T-helper 2 cell treated with Interferon-gamma antibody and Interleukin-4, amounts not matched to agents 5 μg/mL and 100 μg/mL, for 36 hours (primary cell): ENCODE results near the gene RBM38.
"Not testable (repeated sequence)": the region's sequence is repeated elsewhere in the genome, so short reads cannot be mapped to it uniquely, and the experiment has no call there.

Experiments
- DNase-seq: peaks from one replicate; pipeline ENCODE4 v3.0.0; 2021; ENCODE audit warnings: low spot score
- H3K27ac Mint-ChIP-seq: one replicate; pipeline ENCODE4 v1.8.0; 2021; ENCODE audit warnings: mild to moderate bottlenecking, mixed read lengths
- H3K27me3 Mint-ChIP-seq: one replicate; pipeline ENCODE4 v1.8.0; 2021; ENCODE audit warnings: low read depth, mixed read lengths
- H3K36me3 Mint-ChIP-seq: one replicate; pipeline ENCODE4 v1.8.0; 2021; ENCODE audit warnings: low read depth, mixed read lengths
- H3K4me1 Mint-ChIP-seq: one replicate; pipeline ENCODE4 v1.8.0; 2021; ENCODE audit warnings: low read depth, mixed read lengths
- H3K4me3 Mint-ChIP-seq: one replicate; pipeline ENCODE4 v1.8.0; 2022; ENCODE audit warnings: mild to moderate bottlenecking, moderate library complexity, mixed read lengths
- H3K9me3 Mint-ChIP-seq: one replicate; pipeline ENCODE4 v1.8.0; 2021; ENCODE audit warnings: mixed read lengths

Gene RBM38

DNA sequence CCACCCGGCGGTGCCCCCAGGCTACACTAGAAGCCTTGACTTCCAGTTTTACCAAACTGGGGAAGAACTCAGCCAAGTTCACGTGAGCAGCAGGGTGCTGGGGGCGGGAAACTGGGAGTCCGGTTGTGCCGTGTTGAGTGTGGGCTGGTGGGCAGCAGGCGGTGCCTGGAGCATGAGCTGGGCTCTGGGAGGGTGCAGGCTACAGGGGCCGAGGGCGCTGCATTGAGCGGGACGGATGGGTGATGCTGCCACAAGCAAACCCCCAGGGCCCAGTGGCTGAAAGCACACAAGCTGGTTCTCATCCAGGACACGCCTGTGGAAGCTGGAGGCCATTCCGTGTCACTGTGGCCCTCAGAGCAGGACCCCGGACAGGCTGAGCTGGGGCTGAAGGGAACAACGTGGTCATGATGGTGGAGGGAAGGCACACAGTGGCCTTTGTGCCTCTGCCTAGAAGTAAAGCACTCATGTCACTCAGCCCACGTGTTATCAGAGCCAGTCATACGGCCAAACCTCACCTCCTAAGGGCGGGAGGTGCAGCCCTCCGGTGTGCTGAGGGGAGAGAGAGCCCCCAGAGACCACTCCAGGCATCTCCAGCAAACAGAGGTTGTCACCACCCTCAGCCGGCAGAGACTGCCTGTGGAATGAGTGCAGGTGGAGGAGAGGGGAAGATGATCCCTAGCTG is 29.5 kb downstream of the RBM38 start:
- Mint-ChIP-seq H3K9me3 (no peaks in the 10 kb centered on the region), H3K27me3 (peaks cover 4% of the 10 kb centered on the region), H3K4me1 (peaks cover 12% of the 10 kb centered on the region), H3K36me3 (no peaks in the 10 kb centered on the region), H3K4me3 (no peak overlapping the region), H3K27ac (no peak overlapping the region)
- DNase-seq = no peak

DNA sequence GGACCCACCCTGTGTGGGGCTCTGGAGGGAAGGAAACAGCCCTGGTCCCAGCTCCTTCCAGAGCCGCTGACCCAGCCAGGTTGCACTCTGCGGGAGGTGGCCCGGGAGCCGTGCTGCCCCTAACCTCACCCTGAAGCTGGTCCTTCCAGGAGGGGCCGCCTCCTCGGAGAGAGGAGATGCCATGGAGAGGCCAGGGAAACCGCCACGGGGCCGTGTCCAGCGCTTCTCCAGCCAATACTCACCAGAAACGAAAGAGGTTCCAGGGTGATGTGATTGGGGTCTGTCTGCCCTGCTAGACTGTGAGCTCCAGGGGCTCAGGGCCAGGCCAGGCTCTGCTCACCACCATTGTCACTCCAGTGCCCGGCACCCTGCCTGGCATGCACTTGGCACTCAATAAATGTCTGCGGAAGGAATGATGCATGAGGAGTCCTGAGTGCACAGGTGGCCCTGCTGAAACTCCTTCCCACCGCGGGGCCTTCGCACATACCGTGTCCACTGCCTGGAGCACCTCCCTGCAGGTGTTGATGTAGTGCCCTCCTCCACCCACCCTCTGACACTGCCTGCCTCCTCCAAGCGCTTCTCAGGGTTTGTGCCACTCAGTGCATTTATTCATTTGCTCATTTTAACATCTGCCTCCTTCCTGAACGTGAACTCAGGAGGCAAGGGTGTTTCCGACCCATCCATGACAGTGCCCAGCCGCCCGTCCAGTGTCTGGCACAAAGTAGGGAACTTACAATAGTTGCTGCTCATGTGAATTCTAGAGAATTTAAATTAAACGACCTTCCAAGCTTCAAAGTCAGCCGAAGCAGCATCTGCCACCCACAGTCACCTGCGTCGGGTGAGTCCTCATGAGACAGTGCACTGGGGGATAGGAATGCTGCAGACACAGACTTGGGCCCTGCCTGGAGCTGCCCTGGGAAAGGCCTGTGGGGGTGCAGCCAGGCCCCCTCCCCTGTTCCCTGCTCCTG is 30.3 kb downstream of the RBM38 start:
- Mint-ChIP-seq H3K36me3 (no peaks in the 10 kb centered on the region), H3K9me3 (no peaks in the 10 kb centered on the region), H3K4me3 (no peak overlapping the region), H3K4me1 (peaks cover 16% of the 10 kb centered on the region), H3K27me3 (peaks cover 4% of the 10 kb centered on the region), H3K27ac (no peak overlapping the region)
- no peak for DNase-seq

DNA sequence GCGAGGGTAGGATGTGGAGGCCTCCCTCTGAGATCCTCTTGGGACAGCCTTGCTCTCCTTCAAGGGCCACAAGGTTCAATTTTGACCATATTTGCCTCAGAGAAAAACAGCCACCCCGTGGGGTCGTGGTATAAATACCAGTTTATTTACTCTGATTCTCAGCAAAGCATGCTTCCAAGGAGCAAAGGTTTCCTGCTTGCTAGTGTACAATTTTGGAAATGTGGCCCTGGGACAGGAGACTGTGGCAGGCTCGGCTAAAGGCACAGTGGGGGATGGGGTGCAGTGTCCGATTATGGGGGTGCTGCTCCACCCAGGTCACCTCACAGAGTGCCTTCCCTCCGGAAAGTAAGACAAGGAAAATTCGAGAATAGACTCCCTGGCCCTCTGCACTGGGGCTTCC is 31.1 kb downstream of the RBM38 start:
- Mint-ChIP-seq H3K27ac (no peak overlapping the region), H3K9me3 (no peaks in the 10 kb centered on the region), H3K4me1 (peaks cover 17% of the 10 kb centered on the region), H3K4me3 (no peak overlapping the region), H3K36me3 (no peaks in the 10 kb centered on the region), H3K27me3 (peaks cover 4% of the 10 kb centered on the region)
- DNase-seq = no peak

DNA sequence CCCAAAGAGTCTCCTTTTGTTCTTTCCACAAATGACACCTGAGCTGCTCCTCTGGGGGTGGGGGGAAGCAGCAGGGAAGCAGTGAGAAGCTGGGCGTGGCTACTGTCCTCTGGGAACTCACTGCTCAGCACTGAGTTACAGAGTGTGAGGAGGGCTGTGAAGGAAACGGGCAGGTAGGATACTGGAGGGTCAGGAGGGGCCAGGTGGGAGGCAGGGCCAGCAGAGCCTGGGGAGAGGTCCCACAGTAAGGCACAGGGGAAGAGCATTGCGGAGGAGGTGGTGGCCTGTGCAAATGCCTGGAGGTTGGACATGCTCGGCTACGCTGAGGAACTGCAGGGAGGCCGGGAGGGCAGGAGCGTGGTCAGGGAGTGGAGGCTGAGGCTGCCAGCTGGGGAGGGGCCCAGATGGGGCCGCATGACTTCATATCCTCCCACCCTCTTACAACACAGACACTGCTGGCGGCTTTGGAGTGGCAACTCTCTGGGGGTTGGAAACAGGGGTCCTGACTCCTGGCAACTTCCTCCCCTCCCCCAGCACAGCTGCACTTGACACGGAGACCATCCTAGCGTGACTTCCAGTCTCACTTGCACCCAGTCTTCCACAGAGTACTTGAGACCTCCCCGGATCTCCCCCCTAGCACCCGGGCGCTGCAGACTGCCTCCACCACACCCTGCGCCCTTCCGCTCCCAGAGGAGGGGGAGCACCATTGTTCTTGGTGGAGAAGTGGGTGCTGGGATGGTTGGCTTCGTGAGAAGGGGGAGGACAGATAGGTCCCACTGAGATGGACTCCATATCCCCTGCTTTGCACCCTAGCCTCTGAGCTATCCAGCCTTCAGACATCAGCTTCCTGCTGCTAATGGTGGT is 34.2 kb downstream of the RBM38 start:
- H3K4me3 Mint-ChIP-seq = no peak overlapping the region
- H3K36me3 Mint-ChIP-seq = peaks cover 2% of the 10 kb centered on the region
- no peak for DNase-seq
- no peak overlapping the region for H3K27ac Mint-ChIP-seq
- H3K4me1 Mint-ChIP-seq = peaks cover 19% of the 10 kb centered on the region
- H3K9me3 Mint-ChIP-seq = no peaks in the 10 kb centered on the region
- H3K27me3 Mint-ChIP-seq = no peaks in the 10 kb centered on the region

DNA sequence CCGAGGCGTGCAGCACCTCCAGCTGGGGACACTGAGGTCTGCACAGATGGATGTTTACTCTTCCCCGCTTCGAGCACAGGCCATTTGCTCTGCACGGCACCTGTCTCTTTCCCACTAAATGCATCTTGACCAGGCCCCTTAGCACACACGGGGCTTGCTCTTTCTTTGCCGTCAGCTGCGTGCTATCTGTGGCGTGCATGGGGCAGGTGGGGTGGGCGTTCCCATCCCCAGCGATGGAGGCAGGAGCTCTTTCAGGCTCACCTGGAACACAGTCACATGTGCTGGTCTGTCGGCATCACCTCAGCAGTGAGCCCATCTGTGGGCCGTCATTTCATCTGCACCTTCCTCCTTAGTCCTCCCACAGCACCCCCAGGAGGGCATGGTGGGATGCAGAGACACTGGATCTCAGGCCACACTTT is 35.1 kb downstream of the RBM38 start:
- H3K4me3 Mint-ChIP-seq = no peak overlapping the region

DNA sequence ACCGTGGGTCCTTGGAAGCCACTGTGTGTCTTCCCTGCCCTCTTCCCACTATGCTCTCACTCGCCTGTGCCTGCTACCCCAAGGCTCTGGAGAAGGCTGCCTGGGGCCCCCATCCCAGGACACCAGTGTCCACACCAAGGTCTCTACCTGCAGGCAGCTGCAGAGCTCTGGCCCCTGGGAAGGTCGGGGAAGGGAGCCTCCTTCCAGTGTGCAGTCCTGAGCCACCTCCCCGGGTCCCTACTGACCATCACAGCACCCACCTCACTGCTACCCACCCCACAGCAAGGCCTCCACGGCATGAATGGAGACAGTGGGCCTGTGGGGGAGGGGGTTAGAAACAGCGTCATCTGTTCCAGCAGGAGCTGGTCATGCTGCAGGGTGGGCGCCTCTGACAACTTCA is 35.6 kb downstream of the RBM38 start:
- H3K4me1 Mint-ChIP-seq = peaks cover 29% of the 10 kb centered on the region
- peaks cover 2% of the 10 kb centered on the region for H3K36me3 Mint-ChIP-seq
- no peak overlapping the region for H3K27ac Mint-ChIP-seq
- H3K27me3 Mint-ChIP-seq = no peaks in the 10 kb centered on the region
- no peak overlapping the region for H3K4me3 Mint-ChIP-seq
- DNase-seq = no peak
- H3K9me3 Mint-ChIP-seq = no peaks in the 10 kb centered on the region

More for the DNA sequence above, 35.1 kb downstream of the RBM38 start:
- Mint-ChIP-seq H3K36me3 (peaks cover 2% of the 10 kb centered on the region), H3K27ac (no peak overlapping the region), H3K27me3 (no peaks in the 10 kb centered on the region), H3K9me3 (no peaks in the 10 kb centered on the region), H3K4me1 (peaks cover 24% of the 10 kb centered on the region)
- DNase-seq = no peak

DNA sequence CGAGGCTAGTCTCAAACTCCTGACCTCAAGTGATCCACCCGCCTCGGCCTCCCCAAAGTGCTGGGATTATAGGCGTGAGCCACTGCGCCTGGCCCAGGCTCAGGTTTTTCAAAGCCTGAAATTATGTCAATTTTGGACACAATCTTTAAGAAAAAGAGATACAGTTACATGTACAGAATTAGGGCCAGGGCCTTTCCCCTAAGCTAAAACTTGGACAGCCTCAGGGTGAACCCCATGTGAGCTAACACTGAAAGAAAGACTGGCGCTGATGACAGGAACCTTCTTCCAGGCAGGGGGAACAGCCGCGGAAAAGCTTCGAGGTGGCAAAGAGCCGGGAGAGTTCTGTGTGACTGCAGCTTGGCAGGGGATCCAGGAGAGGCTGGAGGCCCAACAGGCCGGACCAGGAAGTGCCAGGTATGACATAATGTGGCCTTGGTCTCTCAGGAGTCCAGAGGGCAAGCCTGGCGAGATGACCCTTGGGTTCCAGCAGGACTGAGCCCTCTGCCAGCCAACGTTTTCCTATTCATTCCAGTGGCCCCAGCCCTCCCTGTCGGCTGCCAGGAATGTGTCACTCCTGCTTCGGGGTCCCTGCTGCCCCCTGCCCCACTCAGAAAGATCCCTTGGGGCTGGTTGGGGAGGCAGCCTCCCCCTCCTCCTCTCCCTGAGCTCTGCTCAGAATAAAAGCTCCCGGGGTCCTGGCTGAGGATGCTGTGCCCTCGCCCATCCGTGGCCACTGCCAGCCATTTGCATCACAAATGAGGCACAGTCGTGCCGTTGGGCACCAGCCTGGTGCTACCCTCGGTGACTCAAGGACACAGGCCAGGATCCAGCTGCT is 37.3 kb downstream of the RBM38 start:
- H3K4me3 Mint-ChIP-seq = no peak overlapping the region
- peaks cover 44% of the 10 kb centered on the region for H3K4me1 Mint-ChIP-seq
- DNase-seq = no peak
- no peak overlapping the region for H3K27ac Mint-ChIP-seq
- peaks cover 2% of the 10 kb centered on the region for H3K36me3 Mint-ChIP-seq
- no peaks in the 10 kb centered on the region for H3K27me3 Mint-ChIP-seq
- no peaks in the 10 kb centered on the region for H3K9me3 Mint-ChIP-seq

DNA sequence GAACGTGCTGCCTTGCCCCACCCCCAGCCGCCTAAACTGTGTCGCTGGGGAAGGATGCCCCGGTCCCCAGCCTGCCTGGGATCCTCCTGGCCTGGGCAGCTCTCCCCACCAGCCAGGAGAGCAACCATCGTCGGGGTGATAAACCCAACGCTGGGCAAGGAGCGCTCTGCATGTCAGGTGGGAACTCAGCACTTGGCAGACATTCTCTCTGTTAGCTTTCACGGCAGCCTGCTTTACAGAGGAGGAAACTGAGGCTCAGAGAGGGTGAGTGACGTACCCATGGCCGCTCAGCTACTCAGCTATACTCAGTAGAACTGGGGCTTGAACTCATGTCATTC is 37.9 kb downstream of the RBM38 start:
- H3K4me3 Mint-ChIP-seq = no peak overlapping the region
- peaks cover 50% of the 10 kb centered on the region for H3K4me1 Mint-ChIP-seq
- H3K36me3 Mint-ChIP-seq = peaks cover 2% of the 10 kb centered on the region

DNA sequence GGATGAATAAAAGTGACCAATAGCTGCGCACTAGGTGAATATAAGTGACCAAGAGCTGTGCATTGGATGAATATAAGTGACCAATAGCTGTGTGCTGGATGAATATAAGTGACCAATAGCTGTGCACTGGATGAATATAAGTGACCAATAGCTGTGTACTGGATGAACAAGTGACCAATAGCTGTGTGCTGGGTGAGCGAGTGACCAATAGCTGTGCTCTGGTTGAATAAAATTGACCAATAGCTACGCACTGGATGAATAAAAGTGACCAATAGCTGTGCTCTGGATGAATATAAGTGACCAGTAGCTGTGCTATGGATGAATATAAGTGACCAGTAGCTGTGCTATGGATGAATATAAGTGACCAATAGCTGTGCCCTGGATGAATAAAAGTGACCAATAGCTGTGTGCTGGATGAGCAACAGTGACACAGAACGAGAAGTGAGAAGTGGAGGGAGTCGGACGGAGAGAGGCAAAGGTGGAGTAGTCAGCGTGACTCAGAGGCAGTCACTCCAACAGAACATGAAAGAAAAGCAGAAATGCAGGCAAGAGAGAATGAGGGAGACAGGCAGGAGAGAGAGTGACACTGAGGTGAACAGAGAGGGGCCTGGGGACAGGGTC is 38.5 kb downstream of the RBM38 start:
- H3K4me1 Mint-ChIP-seq = peaks cover 53% of the 10 kb centered on the region

More for the DNA sequence above, 37.9 kb downstream of the RBM38 start:
- no peak for DNase-seq
- no peaks in the 10 kb centered on the region for H3K9me3 Mint-ChIP-seq
- no peaks in the 10 kb centered on the region for H3K27me3 Mint-ChIP-seq
- no peak overlapping the region for H3K27ac Mint-ChIP-seq

DNA sequence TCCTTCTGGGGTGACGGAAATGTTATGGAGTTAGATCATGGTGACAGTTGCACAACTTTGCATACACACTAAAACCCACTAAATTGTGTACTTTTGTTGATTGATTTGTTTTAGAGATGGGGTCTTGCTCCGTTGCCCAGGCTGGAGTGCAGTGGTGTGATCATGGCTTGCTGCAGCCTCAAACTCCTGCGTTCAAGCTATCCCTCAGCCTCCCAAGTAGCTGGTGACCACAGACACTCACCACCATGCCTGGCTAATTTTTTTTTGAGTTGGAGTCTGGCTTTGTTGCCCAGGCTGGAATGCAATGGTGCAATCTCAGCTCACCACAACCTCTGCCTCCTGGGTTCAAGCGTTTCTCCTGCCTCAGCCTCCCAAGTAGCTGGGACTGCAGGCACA is 39.0 kb downstream of the RBM38 start:
- H3K4me1 Mint-ChIP-seq = peaks cover 55% of the 10 kb centered on the region
- H3K4me3 Mint-ChIP-seq, H3K27me3 Mint-ChIP-seq, DNase-seq, H3K27ac Mint-ChIP-seq, H3K36me3 Mint-ChIP-seq, H3K9me3 Mint-ChIP-seq: not testable (repeated sequence)

More for the DNA sequence above, 38.5 kb downstream of the RBM38 start:
- peak overlapping the region; percentile 57 for H3K27ac Mint-ChIP-seq
- peaks cover 4% of the 10 kb centered on the region for H3K27me3 Mint-ChIP-seq
- no peak for DNase-seq
- H3K4me3 Mint-ChIP-seq = no peak overlapping the region
- H3K9me3 Mint-ChIP-seq = no peaks in the 10 kb centered on the region
- peaks cover 5% of the 10 kb centered on the region for H3K36me3 Mint-ChIP-seq

DNA sequence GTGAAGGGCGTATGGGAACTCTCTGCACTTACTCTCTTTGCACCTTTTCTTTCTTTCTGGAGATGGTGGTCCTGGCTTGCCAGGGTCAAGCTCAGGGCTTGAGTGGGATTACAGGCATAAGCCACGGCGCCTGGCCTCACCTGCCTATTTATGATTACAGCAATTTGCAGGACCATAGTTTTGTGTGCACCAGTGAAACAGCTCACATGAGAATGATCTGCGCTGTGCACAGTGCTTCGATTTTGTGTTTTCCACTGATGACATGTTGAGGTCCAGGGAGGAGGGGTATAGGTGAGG is 40.3 kb downstream of the RBM38 start:
- H3K4me3 Mint-ChIP-seq = no peak overlapping the region
- H3K4me1 Mint-ChIP-seq = peaks cover 58% of the 10 kb centered on the region
- DNase-seq = no peak
- peak overlapping the region; percentile 26 for H3K27ac Mint-ChIP-seq
- peaks cover 5% of the 10 kb centered on the region for H3K36me3 Mint-ChIP-seq
- H3K9me3 Mint-ChIP-seq = no peaks in the 10 kb centered on the region
- peaks cover 4% of the 10 kb centered on the region for H3K27me3 Mint-ChIP-seq

DNA sequence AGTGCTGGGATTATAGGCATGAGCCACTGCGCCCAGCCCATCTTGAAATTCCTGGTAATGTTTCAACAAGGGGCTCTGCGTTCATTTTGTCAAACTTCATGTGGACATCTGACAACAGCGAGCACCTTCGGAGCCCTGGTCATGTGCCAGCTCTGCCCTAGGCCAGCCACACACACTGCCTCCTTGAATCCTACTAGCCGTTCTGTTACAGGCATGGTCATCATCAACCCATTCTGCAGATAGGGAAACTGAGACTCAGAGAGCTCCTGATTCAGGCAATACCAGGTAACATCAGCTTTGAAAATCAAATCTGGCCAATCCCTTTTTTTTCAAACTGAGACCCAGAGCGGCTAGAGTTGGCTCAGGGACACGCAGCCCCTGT is 41.3 kb downstream of the RBM38 start:
- H3K27ac Mint-ChIP-seq = peak overlapping the region; percentile 85
- H3K4me1 Mint-ChIP-seq = peaks cover 57% of the 10 kb centered on the region
- peaks cover 4% of the 10 kb centered on the region for H3K27me3 Mint-ChIP-seq
- H3K4me3 Mint-ChIP-seq = peak overlapping the region; percentile 77
- H3K9me3 Mint-ChIP-seq = no peaks in the 10 kb centered on the region
- no peak for DNase-seq
- peaks cover 5% of the 10 kb centered on the region for H3K36me3 Mint-ChIP-seq
